ENCODE measurements around the gene BRWD1. TPM values are rescaled to one million over a fixed set of nuclear protein-coding genes. Genes with fewer than 3 reads are reported as not detected.

BRWD1 gene
- total RNA-seq, 1 experiment from 2014 or later: 53.3 TPM

GRCh38 chr21:39196838-39197237, 116.6 kb downstream of the BRWD1 start:
- no peak overlapping the region for H3K27ac Mint-ChIP-seq
- no peak for DNase-seq (ENCODE audit: low spot score)
- no peaks in the 10 kb centered on the region for H3K9me3 Mint-ChIP-seq
- TF ChIP-seq E2F1 (CRISPR knock-in tag; IDR thresholded peaks at IDR 0.05) (no peak), SOX15 (CRISPR knock-in tag; IDR thresholded peaks at IDR 0.05) (no peak), NFYB (CRISPR knock-in tag; conservative IDR thresholded peaks at IDR 0.05; ENCODE audit: low read depth) (no peak), ZNF423 (CRISPR knock-in tag; IDR thresholded peaks at IDR 0.05) (no peak), ATF3 (CRISPR knock-in tag; conservative IDR thresholded peaks at IDR 0.05) (no peak), NR2C2 (CRISPR knock-in tag; IDR thresholded peaks at IDR 0.05) (no peak), CBFB (CRISPR knock-in tag; IDR thresholded peaks at IDR 0.05; ENCODE audit: low read depth) (no peak), USF2 (CRISPR knock-in tag; IDR thresholded peaks at IDR 0.05) (no peak), PRRX2 (CRISPR knock-in tag; IDR thresholded peaks at IDR 0.05) (no peak), ELF4 (CRISPR knock-in tag; IDR thresholded peaks at IDR 0.05; ENCODE audit: low read depth) (no peak), CREM (CRISPR knock-in tag; IDR thresholded peaks at IDR 0.05) (no peak), CTCF (IDR thresholded peaks at IDR 0.05) (no peak), JAZF1 (CRISPR knock-in tag; IDR thresholded peaks at IDR 0.05) (no peak), KAT7 (CRISPR knock-in tag; IDR thresholded peaks at IDR 0.05; ENCODE audit: borderline replicate concordance) (no peak), ZBTB21 (CRISPR knock-in tag; IDR thresholded peaks at IDR 0.05; ENCODE audit: borderline replicate concordance) (no peak), RORB (CRISPR knock-in tag; IDR thresholded peaks at IDR 0.05) (no peak)
- ChIA-PET CTCF (no interaction called here), POLR2A (no interaction called here)
- H3K27me3 Mint-ChIP-seq (ENCODE audit: low read depth): no peaks in the 10 kb centered on the region
- no peak overlapping the region for H3K4me3 Mint-ChIP-seq
- no peak for ATAC-seq
- 0 out of 2 replicates have a peak, but pooled peaks cover 3% of the 10 kb centered on the region for H3K4me1 Mint-ChIP-seq
- peaks cover 51% of the 10 kb centered on the region for H3K36me3 Mint-ChIP-seq

GRCh38 chr21:39196310-39196709, 117.1 kb downstream of the BRWD1 start:
- ATAC-seq: no peak
- CTCF ChIA-PET: no interaction called here

More at GRCh38 chr21:39196310-39196709, 117.1 kb downstream of the BRWD1 start:
- 0 out of 2 replicates have a peak, but pooled peaks cover 3% of the 10 kb centered on the region for H3K4me1 Mint-ChIP-seq
- POLR2A ChIA-PET: no interaction called here
- H3K27me3 Mint-ChIP-seq (ENCODE audit: low read depth): no peaks in the 10 kb centered on the region
- H3K4me3 Mint-ChIP-seq: no peak overlapping the region
- peaks cover 47% of the 10 kb centered on the region for H3K36me3 Mint-ChIP-seq
- no peak for DNase-seq (ENCODE audit: low spot score)
- H3K9me3 Mint-ChIP-seq: no peaks in the 10 kb centered on the region
- TF ChIP-seq E2F5 (CRISPR knock-in tag; IDR thresholded peaks at IDR 0.05): no peak
- TF ChIP-seq E2F4 (CRISPR knock-in tag; IDR thresholded peaks at IDR 0.05; ENCODE audit: borderline replicate concordance, low read depth): no peak
- no peak for TF ChIP-seq ZNF138 (CRISPR knock-in tag; conservative IDR thresholded peaks at IDR 0.05)
- TF ChIP-seq ERG (CRISPR knock-in tag; IDR thresholded peaks at IDR 0.05): no peak
- no peak for TF ChIP-seq CREB1 (CRISPR knock-in tag; IDR thresholded peaks at IDR 0.05)
- no peak for TF ChIP-seq JUN (CRISPR knock-in tag; IDR thresholded peaks at IDR 0.05)
- no peak overlapping the region for H3K27ac Mint-ChIP-seq

Measured in WTC11 (cell line).